Mucosa of descending colon (tissue), 3 donors: ENCODE results near the gene ASXL2. TPM values are rescaled to one million over a fixed set of nuclear protein-coding genes. Genes with fewer than 3 reads are reported as not detected.

ENCODE experiments used
- ATAC-seq: fragments of 200-7000 bp; cut with Tn5 transposase; one replicate; pipeline ENCODE4 v1.9.1; 2020; ENCODE audit warnings: mild to moderate bottlenecking, moderate library complexity
- DNase-seq, 3 donors: peaks; one replicate each; pipeline ENCODE4 v3.0.0-alpha.2; 2020
- H3K36me3 ChIP-seq: fragments of 200-600 bp; one replicate; pipeline ENCODE4 v1.8.0; 2021; ENCODE audit warnings: low read depth, mild to moderate bottlenecking
- H3K4me1 ChIP-seq: fragments of 200-600 bp; one replicate; pipeline ENCODE4 v1.8.0; 2021; ENCODE audit warnings: low read depth, mild to moderate bottlenecking
- H3K4me3 ChIP-seq: fragments of 200-600 bp; one replicate; pipeline ENCODE4 v1.8.0; 2021; ENCODE audit warnings: mild to moderate bottlenecking
- H3K9me3 ChIP-seq: fragments of 200-600 bp; one replicate; pipeline ENCODE4 v1.8.0; 2021; ENCODE audit warnings: mild to moderate bottlenecking
- intact Hi-C, 2 donors: fragments of 100-400 bp; cut with DNase I in 1 of 2; cut with micrococcal nuclease in 1 of 2; formaldehyde crosslinking; loops; one replicate each; pipeline versions ENCODE4 v1.11.0 to v1.11.1; 2022; cut with DNase I, micrococcal nuclease
- total RNA-seq, 3 donors: library from RNA; stranded (reverse); fragmentation: NEBNext Ultra II Directional in 2 of 3; extraction: Animal tissue kit (Norgen Biotek cat#: 25700) in 2 of 3; gene quantifications; one replicate each; pipeline versions ENCODE4 v1.2.1 to v1.2.4, GENCODE V29; 2021 to 2023
- TF ChIP-seq, protein P1 (sequence below): fragments of 200-600 bp; IDR thresholded peaks from one replicate; pipeline ENCODE4 v1.8.0; 2022; ENCODE audit warnings: antibody characterized with exemption, mild to moderate bottlenecking
- donor health status: DM: no; HTN: no; CAD: no; lungs with moderate emphysema.
- donor health status: DM: no; HTN: no; CAD: no.
- donor health status: DM: no; HTN: yes; CAD: no.

The ASXL2 gene
- total RNA-seq, 3 donors from 2014 or later = 29.9 to 39.2 (median 33.4) TPM

GRCh38 chr2:25845843-25846505, 32.3 kb downstream of the ASXL2 start:
- DNase-seq (no peak), ATAC-seq (no peak)
- Histone ChIP-seq H3K36me3 (no peaks in the 10 kb centered on the region), H3K4me3 (no peak overlapping the region), H3K9me3 (no peaks in the 10 kb centered on the region), H3K4me1 (no peaks in the 10 kb centered on the region)
- intact Hi-C loops = no loop called here
- TF ChIP-seq, protein P1, sequence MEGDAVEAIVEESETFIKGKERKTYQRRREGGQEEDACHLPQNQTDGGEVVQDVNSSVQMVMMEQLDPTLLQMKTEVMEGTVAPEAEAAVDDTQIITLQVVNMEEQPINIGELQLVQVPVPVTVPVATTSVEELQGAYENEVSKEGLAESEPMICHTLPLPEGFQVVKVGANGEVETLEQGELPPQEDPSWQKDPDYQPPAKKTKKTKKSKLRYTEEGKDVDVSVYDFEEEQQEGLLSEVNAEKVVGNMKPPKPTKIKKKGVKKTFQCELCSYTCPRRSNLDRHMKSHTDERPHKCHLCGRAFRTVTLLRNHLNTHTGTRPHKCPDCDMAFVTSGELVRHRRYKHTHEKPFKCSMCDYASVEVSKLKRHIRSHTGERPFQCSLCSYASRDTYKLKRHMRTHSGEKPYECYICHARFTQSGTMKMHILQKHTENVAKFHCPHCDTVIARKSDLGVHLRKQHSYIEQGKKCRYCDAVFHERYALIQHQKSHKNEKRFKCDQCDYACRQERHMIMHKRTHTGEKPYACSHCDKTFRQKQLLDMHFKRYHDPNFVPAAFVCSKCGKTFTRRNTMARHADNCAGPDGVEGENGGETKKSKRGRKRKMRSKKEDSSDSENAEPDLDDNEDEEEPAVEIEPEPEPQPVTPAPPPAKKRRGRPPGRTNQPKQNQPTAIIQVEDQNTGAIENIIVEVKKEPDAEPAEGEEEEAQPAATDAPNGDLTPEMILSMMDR = no peak

DNA sequence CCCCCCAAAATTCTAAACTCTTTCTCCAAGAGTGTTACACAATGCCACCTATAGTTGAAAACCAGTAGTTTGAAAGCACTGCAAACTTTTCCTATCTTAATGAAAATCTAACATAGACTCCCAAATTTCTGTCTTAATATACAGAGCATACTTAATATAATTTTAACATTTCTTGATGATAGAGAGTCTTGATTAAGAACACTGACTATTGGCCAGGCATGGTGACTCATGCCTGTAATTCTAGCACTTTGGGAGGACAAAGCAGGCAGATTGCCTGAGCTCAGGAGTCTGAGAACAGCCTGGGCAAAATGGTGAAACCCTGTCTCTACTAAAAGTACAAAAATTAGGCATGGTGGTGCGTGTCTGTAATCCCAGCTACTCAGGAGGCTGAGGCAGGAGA, 34.2 kb downstream of the ASXL2 start:
- no peaks in the 10 kb centered on the region for H3K9me3 ChIP-seq
- intact Hi-C loops = no loop called here
- no peak overlapping the region for H3K4me3 ChIP-seq
- no peaks in the 10 kb centered on the region for H3K4me1 ChIP-seq
- H3K36me3 ChIP-seq = no peaks in the 10 kb centered on the region
- DNase-seq = no peak
- TF ChIP-seq, protein P1 = no peak
- no peak for ATAC-seq

GRCh38 chr2:25842155-25842554, 36.1 kb downstream of the ASXL2 start:
- no peak for ATAC-seq

GRCh38 chr2:25838152-25838756, 40.0 kb downstream of the ASXL2 start:
- H3K4me3 ChIP-seq = no peak overlapping the region
- intact Hi-C loops = no loop called here
- DNase-seq (no peak), ATAC-seq (no peak)
- no peaks in the 10 kb centered on the region for H3K4me1 ChIP-seq
- TF ChIP-seq, protein P1 = no peak
- H3K36me3 ChIP-seq = no peaks in the 10 kb centered on the region
- H3K9me3 ChIP-seq = no peaks in the 10 kb centered on the region

More at GRCh38 chr2:25842155-25842554, 36.1 kb downstream of the ASXL2 start:
- H3K36me3 ChIP-seq = no peaks in the 10 kb centered on the region
- H3K9me3 ChIP-seq = no peaks in the 10 kb centered on the region
- H3K4me1 ChIP-seq = no peaks in the 10 kb centered on the region
- no peak for DNase-seq
- TF ChIP-seq, protein P1 = no peak
- H3K4me3 ChIP-seq = no peak overlapping the region
- intact Hi-C loops = no loop called here

DNA sequence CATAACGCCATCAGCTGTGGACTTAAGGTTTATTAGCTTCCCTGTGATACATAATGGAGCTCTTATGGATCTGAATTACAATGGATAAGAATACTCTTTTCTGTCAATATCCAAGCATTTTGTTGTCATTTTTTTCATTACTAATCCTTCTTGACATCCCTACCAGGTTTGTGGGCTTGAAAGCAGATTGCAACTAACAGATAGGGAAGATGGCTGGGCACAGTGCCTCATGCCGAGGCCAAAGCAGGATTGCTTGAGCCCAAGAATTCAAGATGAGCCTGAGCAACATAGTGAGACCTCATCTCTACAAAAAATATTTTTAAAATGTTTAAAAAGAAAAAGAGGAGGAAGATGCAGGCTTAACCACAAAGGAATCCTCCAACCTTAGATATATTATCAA, 42.4 kb downstream of the ASXL2 start:
- no peak for ATAC-seq
- intact Hi-C loops = no loop called here

More for the DNA sequence above, 42.4 kb downstream of the ASXL2 start:
- no peak for DNase-seq
- Histone ChIP-seq H3K4me3 (no peak overlapping the region), H3K36me3 (no peaks in the 10 kb centered on the region), H3K4me1 (no peaks in the 10 kb centered on the region), H3K9me3 (peaks cover 3% of the 10 kb centered on the region)
- TF ChIP-seq, protein P1 = no peak
